GM23338 (cell line): ENCODE measurements around the gene GSX2.

Source experiments
- CREB1 ChIP-seq: fragments of 250-450 bp; sonication (Bioruptor Pico); IDR thresholded peaks from 2 replicates; pipeline ENCODE4 v1.5.0; 2020; ENCODE audit warnings: low read depth, mild to moderate bottlenecking, moderate library complexity
- CTCF ChIP-seq, 2 experiments: fragments of 200-600 bp in 1 of 2; sonication (generic) in 1 of 2; conservative IDR thresholded peaks; 2 replicates each; pipeline versions ENCODE4 v1.5.1 to v1.6.1; 2016 to 2017; ENCODE audit warnings: antibody characterized with exemption in 2 of 2, low read depth in 2 of 2, mild to moderate bottlenecking in 2 of 2, moderate library complexity in 1 of 2
- EZH2 ChIP-seq: fragments of 200-600 bp; sonication (generic); IDR thresholded peaks from one replicate; pipeline ENCODE4 v1.8.0; 2017; ENCODE audit warnings: antibody characterized with exemption, mild to moderate bottlenecking, low read depth; ENCODE audit not compliant: unreplicated experiment
- EZH2phosphoT487 ChIP-seq: fragments of 200-600 bp; sonication (generic); IDR thresholded peaks from one replicate; pipeline ENCODE4 v1.8.1; 2018; ENCODE audit warnings: antibody characterized with exemption; ENCODE audit not compliant: unreplicated experiment
- JUNB ChIP-seq: IDR thresholded peaks from one replicate; pipeline ENCODE4 v1.6.1; 2016; ENCODE audit warnings: antibody characterized with exemption; ENCODE audit not compliant: unreplicated experiment
- NANOG ChIP-seq: IDR thresholded peaks from 2 replicates; pipeline ENCODE4 v1.6.1; 2016; ENCODE audit warnings: antibody characterized with exemption, borderline replicate concordance
- POLR2AphosphoS5 ChIP-seq: IDR thresholded peaks from 2 replicates; pipeline ENCODE4 v1.6.1; 2016; ENCODE audit warnings: antibody characterized with exemption, low read depth
- REST ChIP-seq: IDR thresholded peaks from one replicate; pipeline ENCODE4 v1.6.1; 2018; ENCODE audit warnings: antibody characterized with exemption; ENCODE audit not compliant: unreplicated experiment
- STAT1 ChIP-seq: IDR thresholded peaks from one replicate; pipeline ENCODE4 v1.6.1; 2016; ENCODE audit warnings: antibody characterized with exemption; ENCODE audit not compliant: unreplicated experiment
- ZNF114 ChIP-seq: fragments of 250-450 bp; sonication (Bioruptor Pico); IDR thresholded peaks from 2 replicates; pipeline ENCODE4 v1.5.0; 2020; ENCODE audit warnings: mild to moderate bottlenecking, moderate library complexity
- ZNF331 ChIP-seq: fragments of 250-450 bp; sonication (Bioruptor Pico); IDR thresholded peaks from 2 replicates; pipeline ENCODE4 v1.5.0; 2020; ENCODE audit warnings: low read depth, mild to moderate bottlenecking, moderate library complexity
- ZNF462 ChIP-seq: fragments of 250-450 bp; sonication (Bioruptor Pico); IDR thresholded peaks from 2 replicates; pipeline ENCODE4 v1.5.0; 2020; ENCODE audit warnings: mild to moderate bottlenecking, moderate library complexity
- TF ChIP-seq, protein P1 (sequence below): IDR thresholded peaks from 2 replicates; pipeline ENCODE4 v1.6.1; 2016; ENCODE audit warnings: antibody characterized with exemption

DNA sequence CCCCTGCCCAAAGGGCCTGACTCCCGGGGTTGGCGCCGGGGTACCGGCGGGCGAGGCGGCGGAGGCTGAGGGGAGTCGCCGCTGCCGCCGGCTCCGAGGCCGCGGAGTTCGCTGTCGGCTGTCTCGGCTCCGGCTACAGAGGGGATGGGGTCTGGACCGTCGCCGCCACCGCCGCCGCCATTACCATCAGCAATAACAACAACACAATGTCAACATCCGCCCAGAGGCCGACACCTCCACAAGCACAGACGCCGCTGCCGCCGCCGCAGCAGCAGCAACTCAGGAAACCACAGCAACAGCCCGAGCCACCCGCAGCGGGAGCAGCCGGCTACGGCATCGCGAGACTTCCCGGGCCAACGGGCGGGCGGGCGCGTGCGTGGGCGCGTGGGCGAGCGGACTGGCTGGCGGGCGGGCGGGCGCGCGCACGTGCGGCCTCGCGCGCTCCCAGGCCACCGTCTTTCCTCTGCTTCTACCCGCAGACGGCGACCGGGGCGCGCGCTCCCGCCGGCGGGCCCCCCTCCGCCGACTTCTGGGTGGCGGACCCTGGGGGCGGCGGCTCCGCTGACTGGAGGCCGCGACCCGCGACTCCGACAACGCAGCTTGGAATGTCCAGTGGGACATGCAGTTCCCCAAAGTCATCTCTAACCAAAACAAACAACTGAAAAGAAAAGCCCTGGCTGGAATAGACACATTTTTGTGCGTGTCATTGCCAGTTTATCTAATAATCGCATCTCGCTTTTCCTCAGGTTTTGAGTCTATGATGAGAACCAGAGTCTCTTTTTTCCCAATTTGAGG is 35.4 kb upstream of the GSX2 start, which contains the start of gene CHIC2:
- TF ChIP-seq EZH2 (no peak), CTCF (conservative IDR thresholded peaks at IDR 0.05; ENCODE audit: low read depth in 2 of 2) (no peak), POLR2AphosphoS5 (peak; percentile 72), EZH2phosphoT487 (no peak), REST (no peak), JUNB (no peak), CREB1 (CRISPR knock-in tag) (no peak), ZNF331 (CRISPR knock-in tag) (no peak), ZNF114 (CRISPR knock-in tag) (no peak), ZNF462 (CRISPR knock-in tag) (no peak), NANOG (no peak), STAT1 (no peak)
- TF ChIP-seq, protein P1, sequence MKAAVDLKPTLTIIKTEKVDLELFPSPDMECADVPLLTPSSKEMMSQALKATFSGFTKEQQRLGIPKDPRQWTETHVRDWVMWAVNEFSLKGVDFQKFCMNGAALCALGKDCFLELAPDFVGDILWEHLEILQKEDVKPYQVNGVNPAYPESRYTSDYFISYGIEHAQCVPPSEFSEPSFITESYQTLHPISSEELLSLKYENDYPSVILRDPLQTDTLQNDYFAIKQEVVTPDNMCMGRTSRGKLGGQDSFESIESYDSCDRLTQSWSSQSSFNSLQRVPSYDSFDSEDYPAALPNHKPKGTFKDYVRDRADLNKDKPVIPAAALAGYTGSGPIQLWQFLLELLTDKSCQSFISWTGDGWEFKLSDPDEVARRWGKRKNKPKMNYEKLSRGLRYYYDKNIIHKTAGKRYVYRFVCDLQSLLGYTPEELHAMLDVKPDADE, result no peak
